Neural cell (in vitro differentiated cells): ENCODE data around the gene OTUD7B. TPM values are rescaled to one million over a fixed set of nuclear protein-coding genes. Genes with fewer than 3 reads are reported as not detected.

Experiments used
- H2AFZ ChIP-seq: fragments of 200-600, 300-800 bp; sonication (generic), shearing (Covaris generic); 2 replicates; pipeline ENCODE4 v1.6.0; 2014; ENCODE audit warnings: low read depth, mild to moderate bottlenecking, antibody characterized with exemption, low read length, moderate library complexity
- H3F3A ChIP-seq: fragments of 200-600 bp; shearing (Covaris generic); 2 replicates; pipeline ENCODE4 v1.6.1; 2016; ENCODE audit warnings: mild to moderate bottlenecking, moderate library complexity, mixed read lengths, antibody characterized with exemption, low read length; ENCODE audit not compliant: insufficient read depth, poor library complexity, severe bottlenecking
- H3K27ac ChIP-seq: fragments of 200-600, 300-800 bp; sonication (generic), shearing (Covaris generic); 2 replicates; pipeline ENCODE4 v1.5.1; 2014; ENCODE audit warnings: mild to moderate bottlenecking, low read length, moderate library complexity
- H3K27me3 ChIP-seq: fragments of 300-800, 200-600 bp; sonication (generic), shearing (Covaris generic); 2 replicates; pipeline ENCODE4 v1.6.0; 2014; ENCODE audit warnings: mild to moderate bottlenecking, low read depth, low read length, moderate library complexity; ENCODE audit not compliant: insufficient read depth
- H3K36me3 ChIP-seq: fragments of 300-800, 200-600 bp; sonication (generic), shearing (Covaris generic); 2 replicates; pipeline ENCODE4 v1.5.1; 2014; ENCODE audit warnings: mild to moderate bottlenecking, antibody characterized with exemption, low read length, moderate library complexity; ENCODE audit not compliant: insufficient read depth
- H3K4me2 ChIP-seq: fragments of 300-800, 200-600 bp; sonication (generic), shearing (Covaris generic); 2 replicates; pipeline ENCODE4 v1.6.0; 2014; ENCODE audit warnings: mild to moderate bottlenecking, low read length
- H3K4me3 ChIP-seq: fragments of 300-800, 200-600 bp; sonication (generic), shearing (Covaris generic); 2 replicates; pipeline ENCODE4 v1.5.1; 2014; ENCODE audit warnings: mild to moderate bottlenecking, low read length, moderate library complexity
- H3K79me2 ChIP-seq: fragments of 200-600 bp; shearing (Covaris generic); replicated peaks from 2 replicates; pipeline ENCODE4 v1.6.0; 2014; ENCODE audit warnings: mild to moderate bottlenecking, low read length, moderate library complexity; ENCODE audit not compliant: insufficient read depth
- H3K9ac ChIP-seq: fragments of 300-800, 200-600 bp; sonication (generic), shearing (Covaris generic); 2 replicates; pipeline ENCODE4 v1.6.1; 2016; ENCODE audit warnings: mild to moderate bottlenecking, low read length, mixed read lengths
- H3K9me2 ChIP-seq: fragments of 200-600 bp; shearing (Covaris generic); 2 replicates; pipeline ENCODE4 v1.6.1; 2016; ENCODE audit warnings: mild to moderate bottlenecking, low read length, mixed read lengths; ENCODE audit not compliant: insufficient read depth
- H3K9me3 ChIP-seq: fragments of 200-600, 300-800 bp; sonication (generic), shearing (Covaris generic); 2 replicates; pipeline ENCODE4 v1.6.1; 2016; ENCODE audit warnings: mild to moderate bottlenecking, mixed run types, low read length, moderate library complexity, mixed read lengths
- H4K20me1 ChIP-seq: fragments of 200-600 bp; shearing (Covaris generic); 2 replicates; pipeline ENCODE4 v1.6.1; 2016; ENCODE audit warnings: mild to moderate bottlenecking, mixed run types; ENCODE audit not compliant: insufficient read depth
- EP300 ChIP-seq: fragments of 450-650 bp; conservative IDR thresholded peaks from 2 replicates; pipeline ENCODE4 v1.6.1; 2014; ENCODE audit warnings: antibody characterized with exemption, mild to moderate bottlenecking, moderate library complexity; ENCODE audit not compliant: poor library complexity, severe bottlenecking
- EZH2 ChIP-seq: fragments of 200-600, 300-800 bp; shearing (Covaris generic), sonication (generic); IDR thresholded peaks from 2 replicates; pipeline ENCODE4 v1.6.1; 2014; ENCODE audit warnings: antibody characterized with exemption, low read length, borderline replicate concordance, mild to moderate bottlenecking; ENCODE audit not compliant: insufficient read depth, poor library complexity, severe bottlenecking
- MXI1 ChIP-seq: fragments of 450-650 bp; conservative IDR thresholded peaks from 2 replicates; pipeline ENCODE4 v1.6.1; 2014; ENCODE audit warnings: antibody characterized with exemption, mild to moderate bottlenecking; ENCODE audit not compliant: poor library complexity, severe bottlenecking
- POLR2AphosphoS5 ChIP-seq: IDR thresholded peaks from 2 replicates; pipeline ENCODE4 v1.6.1; 2012
- RAD21 ChIP-seq: fragments of 450-650 bp; conservative IDR thresholded peaks from 2 replicates; pipeline ENCODE4 v1.6.1; 2014; ENCODE audit warnings: antibody characterized with exemption, mild to moderate bottlenecking, moderate library complexity
- SMC3 ChIP-seq: fragments of 450-650 bp; conservative IDR thresholded peaks from 2 replicates; pipeline ENCODE4 v1.6.1; 2014; ENCODE audit warnings: antibody characterized with exemption, mild to moderate bottlenecking, moderate library complexity; ENCODE audit not compliant: poor library complexity
- TAF1 ChIP-seq: IDR thresholded peaks from 2 replicates; pipeline ENCODE4 v1.6.1; 2012; ENCODE audit warnings: low read depth
- polyA plus RNA-seq: library from polyadenylated mRNA; depleted of rRNA; stranded (reverse); fragments of >200 nt; gene quantifications from 2 replicates; pipeline ENCODE4 v1.2.3, GENCODE V29; 2014
- TF ChIP-seq, protein P1 (sequence below): fragments of 450-650 bp; IDR thresholded peaks from 2 replicates; pipeline ENCODE4 v1.5.1; 2014; ENCODE audit warnings: antibody characterized with exemption, mild to moderate bottlenecking, moderate library complexity; ENCODE audit not compliant: poor library complexity, severe bottlenecking
- TF ChIP-seq, protein P2 (sequence below): IDR thresholded peaks from 2 replicates; pipeline ENCODE4 v1.6.1; 2012; ENCODE audit warnings: borderline replicate concordance

OTUD7B gene
- polyA plus RNA-seq, 1 donor from 2014 or later = 2.1 TPM

DNA sequence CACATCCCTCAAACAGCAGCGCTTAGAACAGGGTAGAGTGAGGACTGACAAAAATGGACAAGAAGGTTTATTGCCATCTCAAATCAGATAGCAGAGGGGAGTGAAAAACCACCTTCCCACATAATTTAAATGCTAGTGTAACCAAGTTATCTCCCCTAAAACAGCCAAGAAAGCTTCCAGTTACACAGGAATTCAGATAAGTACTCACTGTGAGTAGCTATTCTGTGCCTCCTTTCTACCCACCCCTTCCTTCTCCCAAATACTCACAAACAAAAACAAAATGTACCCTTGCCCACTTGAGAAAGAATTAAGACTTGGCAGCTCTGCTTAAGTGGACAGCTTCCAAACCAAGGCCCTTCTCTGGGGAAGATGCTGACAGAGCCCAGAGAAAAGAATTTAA lies 9.1 kb downstream of the OTUD7B start:
- Histone ChIP-seq H3K4me3 (no peak overlapping the region), H3K4me2 (no peak overlapping the region), H3K9me2 (no peaks in the 10 kb centered on the region), H3K36me3 (no peaks in the 10 kb centered on the region), H3K27ac (no peak overlapping the region), H2AFZ (no peak overlapping the region), H4K20me1 (no peaks in the 10 kb centered on the region), H3K9me3 (no peaks in the 10 kb centered on the region), H3K9ac (no peak overlapping the region), H3K79me2 (no peaks in the 10 kb centered on the region), H3K27me3 (no peaks in the 10 kb centered on the region), H3F3A (no peaks in the 10 kb centered on the region)
- TF ChIP-seq MXI1 = no peak
- no peak for TF ChIP-seq EZH2
- no peak for TF ChIP-seq POLR2AphosphoS5
- TF ChIP-seq TAF1 = no peak
- no peak for TF ChIP-seq RAD21
- TF ChIP-seq, protein P1, sequence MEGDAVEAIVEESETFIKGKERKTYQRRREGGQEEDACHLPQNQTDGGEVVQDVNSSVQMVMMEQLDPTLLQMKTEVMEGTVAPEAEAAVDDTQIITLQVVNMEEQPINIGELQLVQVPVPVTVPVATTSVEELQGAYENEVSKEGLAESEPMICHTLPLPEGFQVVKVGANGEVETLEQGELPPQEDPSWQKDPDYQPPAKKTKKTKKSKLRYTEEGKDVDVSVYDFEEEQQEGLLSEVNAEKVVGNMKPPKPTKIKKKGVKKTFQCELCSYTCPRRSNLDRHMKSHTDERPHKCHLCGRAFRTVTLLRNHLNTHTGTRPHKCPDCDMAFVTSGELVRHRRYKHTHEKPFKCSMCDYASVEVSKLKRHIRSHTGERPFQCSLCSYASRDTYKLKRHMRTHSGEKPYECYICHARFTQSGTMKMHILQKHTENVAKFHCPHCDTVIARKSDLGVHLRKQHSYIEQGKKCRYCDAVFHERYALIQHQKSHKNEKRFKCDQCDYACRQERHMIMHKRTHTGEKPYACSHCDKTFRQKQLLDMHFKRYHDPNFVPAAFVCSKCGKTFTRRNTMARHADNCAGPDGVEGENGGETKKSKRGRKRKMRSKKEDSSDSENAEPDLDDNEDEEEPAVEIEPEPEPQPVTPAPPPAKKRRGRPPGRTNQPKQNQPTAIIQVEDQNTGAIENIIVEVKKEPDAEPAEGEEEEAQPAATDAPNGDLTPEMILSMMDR = no peak
- TF ChIP-seq, protein P2, sequence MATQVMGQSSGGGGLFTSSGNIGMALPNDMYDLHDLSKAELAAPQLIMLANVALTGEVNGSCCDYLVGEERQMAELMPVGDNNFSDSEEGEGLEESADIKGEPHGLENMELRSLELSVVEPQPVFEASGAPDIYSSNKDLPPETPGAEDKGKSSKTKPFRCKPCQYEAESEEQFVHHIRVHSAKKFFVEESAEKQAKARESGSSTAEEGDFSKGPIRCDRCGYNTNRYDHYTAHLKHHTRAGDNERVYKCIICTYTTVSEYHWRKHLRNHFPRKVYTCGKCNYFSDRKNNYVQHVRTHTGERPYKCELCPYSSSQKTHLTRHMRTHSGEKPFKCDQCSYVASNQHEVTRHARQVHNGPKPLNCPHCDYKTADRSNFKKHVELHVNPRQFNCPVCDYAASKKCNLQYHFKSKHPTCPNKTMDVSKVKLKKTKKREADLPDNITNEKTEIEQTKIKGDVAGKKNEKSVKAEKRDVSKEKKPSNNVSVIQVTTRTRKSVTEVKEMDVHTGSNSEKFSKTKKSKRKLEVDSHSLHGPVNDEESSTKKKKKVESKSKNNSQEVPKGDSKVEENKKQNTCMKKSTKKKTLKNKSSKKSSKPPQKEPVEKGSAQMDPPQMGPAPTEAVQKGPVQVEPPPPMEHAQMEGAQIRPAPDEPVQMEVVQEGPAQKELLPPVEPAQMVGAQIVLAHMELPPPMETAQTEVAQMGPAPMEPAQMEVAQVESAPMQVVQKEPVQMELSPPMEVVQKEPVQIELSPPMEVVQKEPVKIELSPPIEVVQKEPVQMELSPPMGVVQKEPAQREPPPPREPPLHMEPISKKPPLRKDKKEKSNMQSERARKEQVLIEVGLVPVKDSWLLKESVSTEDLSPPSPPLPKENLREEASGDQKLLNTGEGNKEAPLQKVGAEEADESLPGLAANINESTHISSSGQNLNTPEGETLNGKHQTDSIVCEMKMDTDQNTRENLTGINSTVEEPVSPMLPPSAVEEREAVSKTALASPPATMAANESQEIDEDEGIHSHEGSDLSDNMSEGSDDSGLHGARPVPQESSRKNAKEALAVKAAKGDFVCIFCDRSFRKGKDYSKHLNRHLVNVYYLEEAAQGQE = no peak
- TF ChIP-seq EP300 = no peak
- no peak for TF ChIP-seq SMC3

DNA sequence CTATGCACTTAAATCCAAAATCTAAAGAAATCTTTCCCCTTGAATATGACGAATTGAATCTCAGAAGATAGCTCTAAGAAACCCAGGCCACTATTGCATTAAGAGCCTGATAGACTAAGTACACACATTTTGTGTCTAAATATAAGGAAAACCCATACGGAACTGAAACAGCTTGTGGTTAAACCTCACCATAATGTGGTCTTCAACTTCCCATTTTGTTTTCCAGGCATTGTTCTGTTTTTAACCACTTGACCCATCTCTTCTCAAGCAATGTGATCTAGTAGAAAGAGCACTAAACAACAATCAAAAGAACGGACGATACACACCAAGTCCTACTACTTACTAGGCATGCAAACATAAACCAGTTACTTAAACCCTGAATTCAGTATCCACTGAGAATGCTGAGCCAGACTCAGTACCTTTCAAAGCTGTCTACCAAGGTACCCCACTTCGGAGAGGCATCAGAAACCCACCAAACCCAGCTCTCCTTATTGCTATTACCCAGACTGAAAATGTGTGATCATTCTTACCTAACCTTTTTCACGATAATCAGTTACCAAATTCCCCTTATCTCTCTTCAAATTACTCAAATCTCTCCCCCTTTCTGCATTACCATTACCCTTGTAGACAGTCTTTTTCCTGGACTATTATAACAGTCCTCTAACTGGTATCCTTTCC lies 12.8 kb downstream of the OTUD7B start:
- H3K9me2 ChIP-seq = no peaks in the 10 kb centered on the region
- no peaks in the 10 kb centered on the region for H3K9me3 ChIP-seq
- H3K4me2 ChIP-seq = no peak overlapping the region
- no peaks in the 10 kb centered on the region for H4K20me1 ChIP-seq
- H2AFZ ChIP-seq = no peak overlapping the region
- no peak overlapping the region for H3K27ac ChIP-seq
- TF ChIP-seq RAD21 = no peak
- no peak for TF ChIP-seq MXI1
- no peaks in the 10 kb centered on the region for H3F3A ChIP-seq
- no peaks in the 10 kb centered on the region for H3K36me3 ChIP-seq
- H3K27me3 ChIP-seq = no peaks in the 10 kb centered on the region
- no peaks in the 10 kb centered on the region for H3K79me2 ChIP-seq
- no peak overlapping the region for H3K4me3 ChIP-seq
- H3K9ac ChIP-seq = no peak overlapping the region
